Hepatocyte (in vitro differentiated cells): ENCODE data around the gene FBLN1.

Experiments
- EZH2 ChIP-seq: fragments of 200-600 bp; sonication (generic); IDR thresholded peaks from 2 replicates; pipeline ENCODE4 v1.6.1; 2016; ENCODE audit warnings: antibody characterized with exemption, mild to moderate bottlenecking, borderline replicate concordance
- TF ChIP-seq, protein P1 (sequence below): fragments of 200-600 bp; sonication (generic); IDR thresholded peaks from 2 replicates; pipeline ENCODE4 v1.5.1; 2016; ENCODE audit warnings: antibody characterized with exemption, mild to moderate bottlenecking; ENCODE audit not compliant: poor library complexity

DNA sequence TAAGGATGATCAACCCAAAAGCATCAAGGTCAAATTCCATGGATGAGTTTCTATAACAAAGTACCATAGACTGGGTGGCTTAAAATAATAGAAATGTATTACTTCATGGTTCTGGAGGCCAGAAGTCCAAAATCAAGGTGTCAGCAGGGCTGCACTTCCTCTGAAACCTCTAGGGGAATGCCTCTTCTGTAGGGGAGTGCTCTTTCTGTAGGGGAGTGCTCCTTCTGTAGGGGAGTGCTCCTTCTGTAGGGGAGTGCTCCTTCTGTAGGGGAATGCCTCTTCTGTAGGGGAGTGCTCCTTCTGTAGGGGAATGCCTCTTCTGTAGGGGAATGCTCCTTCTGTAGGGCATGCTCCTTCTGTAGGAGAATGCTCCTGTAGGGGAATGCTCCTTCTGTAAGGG lies 65.5 kb downstream of the FBLN1 start:
- TF ChIP-seq, protein P1, sequence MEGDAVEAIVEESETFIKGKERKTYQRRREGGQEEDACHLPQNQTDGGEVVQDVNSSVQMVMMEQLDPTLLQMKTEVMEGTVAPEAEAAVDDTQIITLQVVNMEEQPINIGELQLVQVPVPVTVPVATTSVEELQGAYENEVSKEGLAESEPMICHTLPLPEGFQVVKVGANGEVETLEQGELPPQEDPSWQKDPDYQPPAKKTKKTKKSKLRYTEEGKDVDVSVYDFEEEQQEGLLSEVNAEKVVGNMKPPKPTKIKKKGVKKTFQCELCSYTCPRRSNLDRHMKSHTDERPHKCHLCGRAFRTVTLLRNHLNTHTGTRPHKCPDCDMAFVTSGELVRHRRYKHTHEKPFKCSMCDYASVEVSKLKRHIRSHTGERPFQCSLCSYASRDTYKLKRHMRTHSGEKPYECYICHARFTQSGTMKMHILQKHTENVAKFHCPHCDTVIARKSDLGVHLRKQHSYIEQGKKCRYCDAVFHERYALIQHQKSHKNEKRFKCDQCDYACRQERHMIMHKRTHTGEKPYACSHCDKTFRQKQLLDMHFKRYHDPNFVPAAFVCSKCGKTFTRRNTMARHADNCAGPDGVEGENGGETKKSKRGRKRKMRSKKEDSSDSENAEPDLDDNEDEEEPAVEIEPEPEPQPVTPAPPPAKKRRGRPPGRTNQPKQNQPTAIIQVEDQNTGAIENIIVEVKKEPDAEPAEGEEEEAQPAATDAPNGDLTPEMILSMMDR: no peak
- no peak for TF ChIP-seq EZH2
